Endodermal cell (in vitro differentiated cells): ENCODE measurements around the gene MT1G. TPM values are rescaled to one million over a fixed set of nuclear protein-coding genes. Genes with fewer than 3 reads are reported as not detected.

Experiments used
- DNase-seq: peaks from one replicate; pipeline ENCODE4 v3.0.0-alpha.2; 2017
- H3K27ac ChIP-seq: 2 replicates; pipeline ENCODE4 v1.5.1; 2013; ENCODE audit warnings: mild to moderate bottlenecking, low read depth, low read length, moderate library complexity
- H3K27me3 ChIP-seq: 2 replicates; pipeline ENCODE4 v1.6.1; 2013; ENCODE audit warnings: mild to moderate bottlenecking, low read length, moderate library complexity; ENCODE audit not compliant: insufficient read depth, control insufficient read depth, poor library complexity, severe bottlenecking
- H3K36me3 ChIP-seq: 2 replicates; pipeline ENCODE4 v1.7.0; 2013; ENCODE audit warnings: mild to moderate bottlenecking, low read length, moderate library complexity; ENCODE audit not compliant: control insufficient read depth, insufficient read depth
- H3K4me1 ChIP-seq: one replicate; pipeline ENCODE4 v1.7.0; 2013; ENCODE audit warnings: low read length; ENCODE audit not compliant: control insufficient read depth, insufficient read depth
- H3K4me3 ChIP-seq: 2 replicates; pipeline ENCODE4 v1.5.1; 2013; ENCODE audit warnings: mild to moderate bottlenecking, low read length, moderate library complexity
- H3K9ac ChIP-seq: 2 replicates; pipeline ENCODE4 v1.6.1; 2013; ENCODE audit warnings: mild to moderate bottlenecking, low read length, moderate library complexity; ENCODE audit not compliant: poor library complexity, severe bottlenecking; ENCODE audit errors: extremely low read depth
- H3K9me3 ChIP-seq: 2 replicates; pipeline ENCODE4 v1.6.1; 2013; ENCODE audit warnings: mild to moderate bottlenecking, low read length, moderate library complexity; ENCODE audit not compliant: control insufficient read depth
- H3K27ac Mint-ChIP-seq: 2 replicates; pipeline ENCODE4 v1.8.0; 2020; ENCODE audit warnings: mixed read lengths
- H3K27me3 Mint-ChIP-seq: 2 replicates; pipeline ENCODE4 v1.8.0; 2021; ENCODE audit warnings: mild to moderate bottlenecking, mixed read lengths; ENCODE audit not compliant: insufficient read depth
- H3K36me3 Mint-ChIP-seq: 2 replicates; pipeline ENCODE4 v1.8.0; 2020; ENCODE audit warnings: low read depth, mixed read lengths
- H3K4me1 Mint-ChIP-seq: 2 replicates; pipeline ENCODE4 v1.8.0; 2020; ENCODE audit warnings: mixed read lengths
- H3K4me3 Mint-ChIP-seq: 2 replicates; pipeline ENCODE4 v1.8.0; 2020; ENCODE audit warnings: mild to moderate bottlenecking, moderate library complexity, mixed read lengths
- H3K9me3 Mint-ChIP-seq: 2 replicates; pipeline ENCODE4 v1.8.0; 2020; ENCODE audit warnings: mild to moderate bottlenecking, mixed read lengths
- CTCF ChIP-seq: fragments of 200-600 bp; sonication (generic); conservative IDR thresholded peaks from 2 replicates; pipeline ENCODE4 v1.5.0; 2021; ENCODE audit warnings: antibody characterized with exemption, mild to moderate bottlenecking
- WGBS, 2 experiments: methylation state at CpG; one replicate each; pipeline versions ENCODE4 v1.1.5 to v1.1.7; 2013; ENCODE audit warnings: missing lambda C conversion rate in 2 of 2, mixed read lengths in 1 of 2; ENCODE audit not compliant: insufficient coverage in 1 of 2, insufficient read length in 1 of 2; 5-methylcytosine and 5-hydroxymethylcytosine counted together
- total RNA-seq, 2 donors: library from RNA; stranded (reverse); fragmentation: NEBNext Ultra II Directional in 1 of 2; extraction: Animal tissue kit (Norgen Biotek cat#: 25700) in 1 of 2; gene quantifications; 2 replicates in 1 of 2; 3 replicates in 1 of 2; pipeline ENCODE4 v1.2.1, GENCODE V29; 2021

MT1G gene
- total RNA-seq, 2 donors from 2014 or later = 7.8 TPM; not detected in 1

- no peak overlapping the region for H3K9ac ChIP-seq
- 75 to 91% methylated on average over 1 to 3 of the region's 3 CpGs for WGBS, 2 experiments
- no peak overlapping the region for H3K27ac Mint-ChIP-seq
- no peak overlapping the region for H3K27ac ChIP-seq
- H3K27me3 ChIP-seq = peaks cover 96% of the 10 kb centered on the region
- DNase-seq = no peak
- H3K4me1 Mint-ChIP-seq = peaks cover 16% of the 10 kb centered on the region
- no peaks in the 10 kb centered on the region for H3K9me3 Mint-ChIP-seq
- H3K27me3 Mint-ChIP-seq = peaks cover 94% of the 10 kb centered on the region
- TF ChIP-seq CTCF = no peak
- no peaks in the 10 kb centered on the region for H3K36me3 Mint-ChIP-seq
- no peak overlapping the region for H3K4me3 Mint-ChIP-seq
- H3K36me3 ChIP-seq = no peaks in the 10 kb centered on the region
- no peak overlapping the region for H3K4me3 ChIP-seq
- no peaks in the 10 kb centered on the region for H3K9me3 ChIP-seq
- no peaks in the 10 kb centered on the region for H3K4me1 ChIP-seq
Measured at GRCh38 chr16:56629531-56629930, 38.3 kb downstream of the MT1G start.

- Histone ChIP-seq H3K9me3 (no peaks in the 10 kb centered on the region), H3K27ac (no peak overlapping the region), H3K27me3 (peaks cover 93% of the 10 kb centered on the region), H3K9ac (no peak overlapping the region), H3K4me1 (no peaks in the 10 kb centered on the region), H3K4me3 (no peak overlapping the region), H3K36me3 (no peaks in the 10 kb centered on the region)
- DNase-seq = no peak
- Mint-ChIP-seq H3K4me1 (peaks cover 16% of the 10 kb centered on the region), H3K27me3 (peaks cover 92% of the 10 kb centered on the region), H3K27ac (no peak overlapping the region), H3K4me3 (no peak overlapping the region), H3K9me3 (no peaks in the 10 kb centered on the region), H3K36me3 (no peaks in the 10 kb centered on the region)
- TF ChIP-seq CTCF = no peak
- 78 to 79% methylated on average over 5 to 9 of the region's 9 CpGs for WGBS, 2 experiments
Measured at GRCh38 chr16:56628486-56629350, 39.1 kb downstream of the MT1G start.

- peaks cover 16% of the 10 kb centered on the region for H3K4me1 Mint-ChIP-seq
- peaks cover 6% of the 10 kb centered on the region for H3K9me3 ChIP-seq
- H3K9me3 Mint-ChIP-seq = no peaks in the 10 kb centered on the region
- peaks cover 73% of the 10 kb centered on the region for H3K27me3 ChIP-seq
- H3K36me3 Mint-ChIP-seq = no peaks in the 10 kb centered on the region
- H3K9ac ChIP-seq = no peak overlapping the region
- TF ChIP-seq CTCF = no peak
- WGBS, 2 experiments = 68 to 82% methylated on average over 4 to 7 of the region's 7 CpGs
- no peak for DNase-seq
- H3K27ac ChIP-seq = no peak overlapping the region
- no peak overlapping the region for H3K4me3 Mint-ChIP-seq
- H3K4me3 ChIP-seq = no peak overlapping the region
- H3K36me3 ChIP-seq = no peaks in the 10 kb centered on the region
- H3K27me3 Mint-ChIP-seq = peaks cover 88% of the 10 kb centered on the region
- H3K4me1 ChIP-seq = no peaks in the 10 kb centered on the region
- H3K27ac Mint-ChIP-seq = no peak overlapping the region
Measured at GRCh38 chr16:56626685-56627084, 41.2 kb downstream of the MT1G start.
